ENCODE results near the gene TMEM132A.

GRCh38 chr11:60977836-60978235 is 53.6 kb downstream of the TMEM132A start:
- no peak for TF ChIP-seq CTCF (IDR thresholded peaks at IDR 0.05)
- no peak for TF ChIP-seq POLR2A (IDR thresholded peaks at IDR 0.05)
- no peak for TF ChIP-seq POLR2AphosphoS5 (IDR thresholded peaks at IDR 0.05)
